Measurements from ENCODE around the gene RAB35. TPM values are rescaled to one million over a fixed set of nuclear protein-coding genes. Genes with fewer than 3 reads are reported as not detected.

RAB35 gene
- 28.8 and 40.3 TPM in 2 replicates for total RNA-seq

GRCh38 chr12:120116441-120116791 is at the start of gene RAB35:
RAB35 (minus strand) TSS chr12:120116753; CDS start chr12:120116650, 103 bp downstream.

Other genes starting within 250 kb of the RAB35 start
- 2.0 and 7.0 TPM in 2 replicates for gene CIT, start 239.4 kb downstream of the RAB35 start, total RNA-seq
- gene BICDL1, start 127.5 kb downstream of the RAB35 start, total RNA-seq, result not detected in 2 replicates
- gene GCN1, start 78.0 kb upstream of the RAB35 start, total RNA-seq, result 47.3 and 104 TPM in 2 replicates
- gene RPLP0, start 84.4 kb upstream of the RAB35 start, total RNA-seq, result 5,621 and 6,104 TPM in 2 replicates
- gene PXN, start 149.0 kb upstream of the RAB35 start, total RNA-seq, result 78.2 and 84.7 TPM in 2 replicates
- not detected in 2 replicates for gene RNU4-2, start 175.2 kb upstream of the RAB35 start, total RNA-seq
- not detected in 2 replicates for gene RNU4-1, start 176.5 kb upstream of the RAB35 start, total RNA-seq
- 1.1 TPM in 2 replicates for gene SIRT4, start 185.6 kb upstream of the RAB35 start, total RNA-seq
- gene PLA2G1B, start 211.0 kb upstream of the RAB35 start, total RNA-seq, result not detected in 2 replicates